HEK293 (cell line): ENCODE results near the gene CENPK.

ENCODE experiments used
- EGR2 ChIP-seq: fragments of 450-650 bp; formaldehyde crosslinking; IDR thresholded peaks from 2 replicates; pipeline ENCODE4 v1.5.1; 2016; ENCODE audit warnings: low read depth, missing biosample characterization, missing genetic modification characterization
- GLI4 ChIP-seq: fragments of 450-650 bp; formaldehyde crosslinking; IDR thresholded peaks from 2 replicates; pipeline ENCODE4 v1.5.1; 2016; ENCODE audit warnings: missing biosample characterization, missing genetic modification characterization
- HOXC10 ChIP-seq: sonication (generic); formaldehyde crosslinking; IDR thresholded peaks from 2 replicates; pipeline ENCODE4 v1.8.1; 2023; ENCODE audit warnings: mild to moderate bottlenecking, missing genetic modification reagents
- KLF7 ChIP-seq: fragments of 450-650 bp; formaldehyde crosslinking; IDR thresholded peaks from 2 replicates; pipeline ENCODE4 v1.5.1; 2016; ENCODE audit warnings: missing biosample characterization, missing genetic modification characterization, borderline replicate concordance
- SCRT2 ChIP-seq: fragments of 450-650 bp; formaldehyde crosslinking; IDR thresholded peaks from 2 replicates; pipeline ENCODE4 v1.5.1; 2016; ENCODE audit warnings: missing biosample characterization, missing genetic modification characterization
- ZFP37 ChIP-seq: fragments of 450-650 bp; formaldehyde crosslinking; IDR thresholded peaks from 2 replicates; pipeline ENCODE4 v1.5.1; 2016; ENCODE audit warnings: missing biosample characterization, missing genetic modification characterization
- ZFP69B ChIP-seq: fragments of 450-650 bp; formaldehyde crosslinking; IDR thresholded peaks from 2 replicates; pipeline ENCODE4 v1.5.1; 2016; ENCODE audit warnings: missing biosample characterization, missing genetic modification characterization
- ZNF157 ChIP-seq: fragments of 450-650 bp; formaldehyde crosslinking; IDR thresholded peaks from 2 replicates; pipeline ENCODE4 v1.5.1; 2016; ENCODE audit warnings: missing biosample characterization, missing genetic modification characterization
- ZNF2 ChIP-seq: fragments of 450-650 bp; formaldehyde crosslinking; IDR thresholded peaks from 2 replicates; pipeline ENCODE4 v1.5.1; 2016; ENCODE audit warnings: missing biosample characterization, missing genetic modification characterization
- ZNF248 ChIP-seq: fragments of 450-650 bp; formaldehyde crosslinking; IDR thresholded peaks from 2 replicates; pipeline ENCODE4 v1.5.1; 2017; ENCODE audit warnings: missing biosample characterization, missing genetic modification characterization
- ZNF302 ChIP-seq: fragments of 450-650 bp; formaldehyde crosslinking; IDR thresholded peaks from 2 replicates; pipeline ENCODE4 v1.5.1; 2016; ENCODE audit warnings: missing biosample characterization, missing genetic modification characterization, low read depth
- ZNF416 ChIP-seq: fragments of 450-650 bp; formaldehyde crosslinking; IDR thresholded peaks from 2 replicates; pipeline ENCODE4 v1.5.1; 2016; ENCODE audit warnings: missing biosample characterization, missing genetic modification characterization
- ZNF621 ChIP-seq: fragments of 450-650 bp; formaldehyde crosslinking; IDR thresholded peaks from 2 replicates; pipeline ENCODE4 v1.5.1; 2017; ENCODE audit warnings: missing biosample characterization, missing genetic modification characterization
- ZNF624 ChIP-seq: fragments of 450-650 bp; formaldehyde crosslinking; IDR thresholded peaks from 2 replicates; pipeline ENCODE4 v1.5.1; 2017; ENCODE audit warnings: missing biosample characterization, missing genetic modification characterization
- ZNF658 ChIP-seq: fragments of 450-650 bp; formaldehyde crosslinking; IDR thresholded peaks from 2 replicates; pipeline ENCODE4; 2016; ENCODE audit warnings: missing biosample characterization, missing genetic modification characterization
- ZNF776 ChIP-seq: fragments of 450-650 bp; formaldehyde crosslinking; IDR thresholded peaks from 2 replicates; pipeline ENCODE4 v1.5.0; 2017; ENCODE audit warnings: missing biosample characterization, missing genetic modification characterization, borderline replicate concordance
- ZNF785 ChIP-seq: fragments of 450-650 bp; formaldehyde crosslinking; IDR thresholded peaks from 2 replicates; pipeline ENCODE4 v1.5.1; 2016; ENCODE audit warnings: missing biosample characterization, missing genetic modification characterization
- TF ChIP-seq, protein P1 (sequence below): fragments of 450-650 bp; formaldehyde crosslinking; IDR thresholded peaks from 2 replicates; pipeline ENCODE4 v1.5.1; 2016; ENCODE audit warnings: missing biosample characterization, missing genetic modification characterization
- TF ChIP-seq, protein P2 (sequence below): fragments of 450-650 bp; formaldehyde crosslinking; IDR thresholded peaks from 2 replicates; pipeline ENCODE4 v1.5.1; 2016; ENCODE audit warnings: missing biosample characterization, missing genetic modification characterization
- TF ChIP-seq, protein P3 (sequence below): fragments of 450-650 bp; formaldehyde crosslinking; IDR thresholded peaks from 2 replicates; pipeline ENCODE4 v1.5.1; 2016; ENCODE audit warnings: missing biosample characterization, missing genetic modification characterization
- TF ChIP-seq, protein P4 (sequence below): fragments of 450-650 bp; formaldehyde crosslinking; IDR thresholded peaks from 2 replicates; pipeline ENCODE4 v1.5.1; 2016; ENCODE audit warnings: missing biosample characterization, missing genetic modification characterization
- TF ChIP-seq, protein P5 (sequence below): fragments of 450-650 bp; formaldehyde crosslinking; IDR thresholded peaks from 2 replicates; pipeline ENCODE4 v1.5.1; 2016; ENCODE audit warnings: missing biosample characterization, missing genetic modification characterization
- TF ChIP-seq, protein P6 (sequence below): fragments of 450-650 bp; formaldehyde crosslinking; IDR thresholded peaks from 2 replicates; pipeline ENCODE4 v1.5.1; 2016; ENCODE audit warnings: missing biosample characterization, missing genetic modification characterization, low read depth

Gene CENPK

DNA sequence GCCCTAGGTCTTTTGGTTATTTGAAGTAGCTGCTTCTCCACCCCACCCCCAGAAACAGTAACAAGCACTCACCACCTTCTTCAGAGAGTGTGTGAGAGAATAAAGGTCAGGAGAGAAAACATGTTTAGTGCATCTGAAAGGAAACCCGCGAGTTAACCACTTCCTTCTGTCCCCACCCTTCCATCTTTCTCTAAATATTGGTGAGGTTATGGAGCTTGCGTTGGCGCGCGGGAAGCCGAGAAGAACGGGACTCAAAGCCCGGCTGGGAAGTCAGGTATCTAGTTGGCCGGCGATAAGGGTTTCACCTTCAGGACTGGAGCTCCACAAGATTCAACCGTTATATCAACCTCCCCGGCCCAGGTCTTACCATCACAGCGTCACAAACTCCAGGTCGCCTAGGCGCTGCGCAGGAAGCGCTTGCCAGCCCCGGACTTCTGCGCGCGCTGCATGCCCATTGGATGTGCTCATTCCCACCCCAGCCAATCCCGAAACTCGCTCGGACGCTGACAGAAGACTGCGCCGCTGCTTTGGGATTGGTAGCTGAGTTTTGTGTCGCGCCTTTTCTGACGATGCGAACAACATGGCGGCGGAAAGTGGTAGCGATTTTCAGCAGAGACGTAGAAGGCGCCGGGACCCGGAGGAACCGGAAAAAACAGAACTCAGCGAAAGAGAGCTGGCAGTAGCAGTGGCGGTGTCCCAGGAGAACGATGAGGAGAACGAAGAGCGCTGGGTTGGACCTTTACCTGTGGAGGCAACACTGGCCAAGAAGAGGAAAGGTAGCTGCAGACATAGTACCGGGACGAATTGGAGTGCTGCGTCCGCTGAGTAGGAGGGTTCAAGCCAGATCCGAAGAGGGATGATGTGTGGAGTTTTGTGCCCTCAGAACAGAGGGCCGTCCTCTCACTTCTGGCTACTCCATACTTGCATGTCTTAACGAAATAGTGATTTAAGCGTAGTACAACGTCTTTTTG is at the start of gene CENPK, which contains the start of gene PPWD1 (continued):
- TF ChIP-seq ZNF302 (tag by site-specific recombination), result no peak
- no peak for TF ChIP-seq ZNF248
- TF ChIP-seq ZNF157 (tag by site-specific recombination), result no peak
- TF ChIP-seq ZNF416 (tag by site-specific recombination), result no peak
- TF ChIP-seq EGR2, result no peak
- no peak for TF ChIP-seq GLI4 (tag by site-specific recombination)
- TF ChIP-seq ZNF624 (tag by site-specific recombination), result no peak
- TF ChIP-seq, protein P1, sequence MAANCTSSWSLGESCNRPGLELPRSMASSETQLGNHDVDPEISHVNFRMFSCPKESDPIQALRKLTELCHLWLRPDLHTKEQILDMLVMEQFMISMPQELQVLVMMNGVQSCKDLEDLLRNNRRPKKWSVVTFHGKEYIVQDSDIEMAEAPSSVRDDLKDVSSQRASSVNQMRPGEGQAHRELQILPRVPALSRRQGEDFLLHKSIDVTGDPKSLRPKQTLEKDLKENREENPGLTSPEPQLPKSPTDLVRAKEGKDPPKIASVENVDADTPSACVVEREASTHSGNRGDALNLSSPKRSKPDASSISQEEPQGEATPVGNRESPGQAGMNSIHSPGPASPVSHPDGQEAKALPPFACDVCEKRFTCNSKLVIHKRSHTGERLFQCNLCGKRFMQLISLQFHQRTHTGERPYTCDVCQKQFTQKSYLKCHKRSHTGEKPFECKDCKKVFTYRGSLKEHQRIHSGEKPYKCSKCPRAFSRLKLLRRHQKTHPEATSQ, result no peak
- no peak for TF ChIP-seq KLF7 (tag by site-specific recombination)
- TF ChIP-seq HOXC10 (CRISPR knock-in tag), result no peak
- TF ChIP-seq ZNF621 (tag by site-specific recombination), result no peak
- TF ChIP-seq, protein P2, sequence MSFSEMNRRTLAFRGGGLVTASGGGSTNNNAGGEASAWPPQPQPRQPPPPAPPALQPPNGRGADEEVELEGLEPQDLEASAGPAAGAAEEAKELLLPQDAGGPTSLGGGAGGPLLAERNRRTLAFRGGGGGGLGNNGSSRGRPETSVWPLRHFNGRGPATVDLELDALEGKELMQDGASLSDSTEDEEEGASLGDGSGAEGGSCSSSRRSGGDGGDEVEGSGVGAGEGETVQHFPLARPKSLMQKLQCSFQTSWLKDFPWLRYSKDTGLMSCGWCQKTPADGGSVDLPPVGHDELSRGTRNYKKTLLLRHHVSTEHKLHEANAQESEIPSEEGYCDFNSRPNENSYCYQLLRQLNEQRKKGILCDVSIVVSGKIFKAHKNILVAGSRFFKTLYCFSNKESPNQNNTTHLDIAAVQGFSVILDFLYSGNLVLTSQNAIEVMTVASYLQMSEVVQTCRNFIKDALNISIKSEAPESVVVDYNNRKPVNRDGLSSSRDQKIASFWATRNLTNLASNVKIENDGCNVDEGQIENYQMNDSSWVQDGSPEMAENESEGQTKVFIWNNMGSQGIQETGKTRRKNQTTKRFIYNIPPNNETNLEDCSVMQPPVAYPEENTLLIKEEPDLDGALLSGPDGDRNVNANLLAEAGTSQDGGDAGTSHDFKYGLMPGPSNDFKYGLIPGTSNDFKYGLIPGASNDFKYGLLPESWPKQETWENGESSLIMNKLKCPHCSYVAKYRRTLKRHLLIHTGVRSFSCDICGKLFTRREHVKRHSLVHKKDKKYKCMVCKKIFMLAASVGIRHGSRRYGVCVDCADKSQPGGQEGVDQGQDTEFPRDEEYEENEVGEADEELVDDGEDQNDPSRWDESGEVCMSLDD (tag by site-specific recombination), result no peak
- TF ChIP-seq, protein P3, sequence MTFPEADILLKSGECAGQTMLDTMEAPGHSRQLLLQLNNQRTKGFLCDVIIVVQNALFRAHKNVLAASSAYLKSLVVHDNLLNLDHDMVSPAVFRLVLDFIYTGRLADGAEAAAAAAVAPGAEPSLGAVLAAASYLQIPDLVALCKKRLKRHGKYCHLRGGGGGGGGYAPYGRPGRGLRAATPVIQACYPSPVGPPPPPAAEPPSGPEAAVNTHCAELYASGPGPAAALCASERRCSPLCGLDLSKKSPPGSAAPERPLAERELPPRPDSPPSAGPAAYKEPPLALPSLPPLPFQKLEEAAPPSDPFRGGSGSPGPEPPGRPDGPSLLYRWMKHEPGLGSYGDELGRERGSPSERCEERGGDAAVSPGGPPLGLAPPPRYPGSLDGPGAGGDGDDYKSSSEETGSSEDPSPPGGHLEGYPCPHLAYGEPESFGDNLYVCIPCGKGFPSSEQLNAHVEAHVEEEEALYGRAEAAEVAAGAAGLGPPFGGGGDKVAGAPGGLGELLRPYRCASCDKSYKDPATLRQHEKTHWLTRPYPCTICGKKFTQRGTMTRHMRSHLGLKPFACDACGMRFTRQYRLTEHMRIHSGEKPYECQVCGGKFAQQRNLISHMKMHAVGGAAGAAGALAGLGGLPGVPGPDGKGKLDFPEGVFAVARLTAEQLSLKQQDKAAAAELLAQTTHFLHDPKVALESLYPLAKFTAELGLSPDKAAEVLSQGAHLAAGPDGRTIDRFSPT (tag by site-specific recombination), result no peak
- TF ChIP-seq, protein P4, sequence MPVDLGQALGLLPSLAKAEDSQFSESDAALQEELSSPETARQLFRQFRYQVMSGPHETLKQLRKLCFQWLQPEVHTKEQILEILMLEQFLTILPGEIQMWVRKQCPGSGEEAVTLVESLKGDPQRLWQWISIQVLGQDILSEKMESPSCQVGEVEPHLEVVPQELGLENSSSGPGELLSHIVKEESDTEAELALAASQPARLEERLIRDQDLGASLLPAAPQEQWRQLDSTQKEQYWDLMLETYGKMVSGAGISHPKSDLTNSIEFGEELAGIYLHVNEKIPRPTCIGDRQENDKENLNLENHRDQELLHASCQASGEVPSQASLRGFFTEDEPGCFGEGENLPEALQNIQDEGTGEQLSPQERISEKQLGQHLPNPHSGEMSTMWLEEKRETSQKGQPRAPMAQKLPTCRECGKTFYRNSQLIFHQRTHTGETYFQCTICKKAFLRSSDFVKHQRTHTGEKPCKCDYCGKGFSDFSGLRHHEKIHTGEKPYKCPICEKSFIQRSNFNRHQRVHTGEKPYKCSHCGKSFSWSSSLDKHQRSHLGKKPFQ (tag by site-specific recombination), result no peak
- 0 out of 2 replicates have a peak, but pooled peaks have one; percentile 20 for TF ChIP-seq ZFP69B
- TF ChIP-seq ZNF776 (tag by site-specific recombination), result no peak
- TF ChIP-seq, protein P5, sequence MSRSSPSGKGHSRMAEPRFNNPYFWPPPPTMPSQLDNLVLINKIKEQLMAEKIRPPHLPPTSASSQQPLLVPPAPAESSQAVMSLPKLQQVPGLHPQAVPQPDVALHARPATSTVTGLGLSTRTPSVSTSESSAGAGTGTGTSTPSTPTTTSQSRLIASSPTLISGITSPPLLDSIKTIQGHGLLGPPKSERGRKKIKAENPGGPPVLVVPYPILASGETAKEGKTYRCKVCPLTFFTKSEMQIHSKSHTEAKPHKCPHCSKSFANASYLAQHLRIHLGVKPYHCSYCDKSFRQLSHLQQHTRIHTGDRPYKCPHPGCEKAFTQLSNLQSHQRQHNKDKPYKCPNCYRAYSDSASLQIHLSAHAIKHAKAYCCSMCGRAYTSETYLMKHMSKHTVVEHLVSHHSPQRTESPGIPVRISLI (tag by site-specific recombination), result no peak
- peak; percentile 24 for TF ChIP-seq ZFP37 (tag by site-specific recombination)
- peak; percentile 91 for TF ChIP-seq ZNF2 (tag by site-specific recombination)
- no peak for TF ChIP-seq ZNF785 (tag by site-specific recombination)
- TF ChIP-seq ZNF658 (tag by site-specific recombination), result no peak
- 0 out of 2 replicates have a peak, but pooled peaks have one; percentile 54 for TF ChIP-seq SCRT2
- TF ChIP-seq, protein P6, sequence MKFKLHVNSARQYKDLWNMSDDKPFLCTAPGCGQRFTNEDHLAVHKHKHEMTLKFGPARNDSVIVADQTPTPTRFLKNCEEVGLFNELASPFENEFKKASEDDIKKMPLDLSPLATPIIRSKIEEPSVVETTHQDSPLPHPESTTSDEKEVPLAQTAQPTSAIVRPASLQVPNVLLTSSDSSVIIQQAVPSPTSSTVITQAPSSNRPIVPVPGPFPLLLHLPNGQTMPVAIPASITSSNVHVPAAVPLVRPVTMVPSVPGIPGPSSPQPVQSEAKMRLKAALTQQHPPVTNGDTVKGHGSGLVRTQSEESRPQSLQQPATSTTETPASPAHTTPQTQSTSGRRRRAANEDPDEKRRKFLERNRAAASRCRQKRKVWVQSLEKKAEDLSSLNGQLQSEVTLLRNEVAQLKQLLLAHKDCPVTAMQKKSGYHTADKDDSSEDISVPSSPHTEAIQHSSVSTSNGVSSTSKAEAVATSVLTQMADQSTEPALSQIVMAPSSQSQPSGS, result no peak
